Measurements from ENCODE around the gene CYB5D1.
"Not testable (repeated sequence)": the region's sequence is repeated elsewhere in the genome, so short reads cannot be mapped to it uniquely, and the experiment has no call there.

CYB5D1 gene, protein sequence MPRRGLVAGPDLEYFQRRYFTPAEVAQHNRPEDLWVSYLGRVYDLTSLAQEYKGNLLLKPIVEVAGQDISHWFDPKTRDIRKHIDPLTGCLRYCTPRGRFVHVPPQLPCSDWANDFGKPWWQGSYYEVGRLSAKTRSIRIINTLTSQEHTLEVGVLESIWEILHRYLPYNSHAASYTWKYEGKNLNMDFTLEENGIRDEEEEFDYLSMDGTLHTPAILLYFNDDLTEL

DNA sequence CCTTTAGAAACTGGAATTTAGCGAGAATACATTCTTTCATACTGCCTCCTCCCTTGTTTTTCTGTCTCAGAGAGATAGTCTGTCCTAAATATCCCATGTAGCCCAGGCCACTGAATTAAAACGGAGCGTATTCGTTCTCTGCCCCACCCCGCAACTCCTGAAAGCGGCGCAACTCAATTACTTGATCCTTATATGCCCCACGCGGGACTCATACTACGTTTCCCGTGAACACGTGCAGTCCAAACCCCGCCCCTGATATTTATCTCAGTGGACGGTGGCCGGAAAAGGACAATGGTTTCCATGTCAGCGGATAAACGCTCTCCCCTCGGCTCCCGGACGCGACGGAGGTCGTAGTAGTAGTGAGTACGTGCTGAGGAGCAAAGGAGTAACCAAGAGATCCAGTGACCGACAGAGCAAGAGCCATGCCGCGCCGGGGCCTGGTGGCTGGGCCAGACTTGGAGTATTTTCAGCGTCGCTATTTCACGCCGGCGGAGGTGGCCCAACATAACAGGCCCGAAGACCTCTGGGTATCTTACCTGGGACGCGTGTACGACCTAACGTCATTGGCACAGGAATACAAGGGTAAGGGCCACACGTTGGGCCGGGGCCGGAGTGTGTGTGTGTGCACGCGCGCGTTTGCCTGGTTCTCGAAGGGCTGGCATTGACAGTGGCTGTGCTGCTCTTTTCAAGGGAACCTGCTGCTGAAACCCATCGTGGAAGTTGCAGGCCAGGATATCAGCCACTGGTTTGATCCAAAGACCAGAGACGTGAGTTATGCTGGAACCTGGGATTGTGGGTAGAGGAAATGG lies at the start of gene CYB5D1:
TSS of gene CYB5D1 (plus strand) at position 291 of the 809 bp plus-strand sequence. CDS start at position 423, 132 bp downstream.
- DNase-seq, result peak; percentile 94

DNA sequence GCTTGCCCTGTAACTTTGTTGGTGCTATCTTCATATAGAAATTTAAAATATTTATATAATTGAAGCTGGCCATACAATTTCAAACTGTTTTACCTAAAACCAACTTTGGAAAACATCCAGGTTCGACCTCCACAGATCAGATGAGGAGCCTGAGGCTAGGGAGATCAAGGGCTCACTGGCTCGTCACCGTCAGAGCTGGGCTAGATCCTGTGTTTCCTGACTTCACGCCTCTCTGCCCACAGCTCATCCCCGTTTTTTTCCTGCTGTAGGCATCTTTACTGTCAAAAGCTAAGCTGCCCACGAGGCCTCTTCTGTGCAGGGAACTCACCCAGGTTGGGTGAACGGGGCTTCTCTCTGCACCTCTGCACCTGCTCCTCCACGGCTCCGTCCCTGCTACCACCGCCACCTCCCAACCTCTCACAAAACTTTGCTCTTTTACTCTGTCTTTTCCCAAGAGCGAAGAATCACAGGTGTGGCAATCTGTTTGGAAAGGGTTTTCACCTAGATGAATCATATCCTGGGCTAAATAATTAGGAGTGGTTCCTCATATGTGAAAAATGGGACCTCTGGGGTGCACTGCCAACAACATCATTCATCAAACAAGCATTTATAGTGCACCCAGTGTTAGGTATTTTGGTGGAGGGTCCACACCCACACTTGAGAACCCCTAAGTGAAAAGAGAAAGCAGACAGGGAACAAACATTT lies 48.6 kb upstream of the CYB5D1 start:
- no peak for DNase-seq

DNA sequence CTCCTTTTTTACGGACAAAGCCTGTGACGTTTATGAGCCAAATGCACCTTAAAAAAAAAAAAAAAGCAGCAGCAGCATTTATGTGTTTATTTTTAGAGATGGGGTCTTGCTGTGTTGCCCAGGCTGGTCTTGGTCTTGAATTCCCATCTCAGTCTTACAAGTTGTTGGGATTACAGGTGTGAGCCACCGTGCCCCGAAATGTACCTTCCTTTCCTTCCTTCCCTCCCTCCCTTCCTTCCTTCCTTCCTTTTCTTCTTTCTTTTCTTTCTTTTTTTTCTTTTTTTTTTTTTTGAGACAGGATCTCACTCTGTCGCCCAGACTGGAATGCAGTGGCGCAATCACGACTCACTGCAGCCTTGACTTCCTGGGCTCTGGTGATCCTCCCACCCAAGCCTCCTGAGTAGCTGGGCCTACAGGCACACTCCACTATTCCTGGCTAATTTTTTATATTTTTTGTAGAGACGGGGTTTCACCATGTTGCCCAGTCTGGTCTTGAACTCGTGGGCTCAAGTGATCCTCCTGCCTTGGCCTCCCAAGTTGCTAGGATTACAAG lies 47.9 kb upstream of the CYB5D1 start:
- DNase-seq, result not testable (repeated sequence)

DNA sequence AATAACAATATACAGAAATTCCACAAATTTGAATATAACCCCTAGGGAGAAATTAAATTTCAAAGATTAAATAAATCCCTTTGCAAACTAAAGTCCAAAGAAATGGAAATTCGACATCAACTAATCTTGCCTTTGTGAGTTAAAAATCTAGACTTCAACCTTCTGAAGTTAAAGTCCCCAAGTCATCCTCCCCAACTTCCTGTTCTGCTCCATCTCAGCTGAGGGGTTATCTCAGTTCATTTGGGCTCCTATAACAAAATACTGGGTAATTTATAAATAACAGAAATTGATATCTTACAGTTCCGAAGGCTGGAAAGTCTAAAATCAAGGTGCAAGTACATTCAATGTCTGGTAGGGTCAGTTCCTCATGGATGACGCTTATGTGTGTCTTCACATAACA lies 46.6 kb upstream of the CYB5D1 start:
- no peak for DNase-seq

DNA sequence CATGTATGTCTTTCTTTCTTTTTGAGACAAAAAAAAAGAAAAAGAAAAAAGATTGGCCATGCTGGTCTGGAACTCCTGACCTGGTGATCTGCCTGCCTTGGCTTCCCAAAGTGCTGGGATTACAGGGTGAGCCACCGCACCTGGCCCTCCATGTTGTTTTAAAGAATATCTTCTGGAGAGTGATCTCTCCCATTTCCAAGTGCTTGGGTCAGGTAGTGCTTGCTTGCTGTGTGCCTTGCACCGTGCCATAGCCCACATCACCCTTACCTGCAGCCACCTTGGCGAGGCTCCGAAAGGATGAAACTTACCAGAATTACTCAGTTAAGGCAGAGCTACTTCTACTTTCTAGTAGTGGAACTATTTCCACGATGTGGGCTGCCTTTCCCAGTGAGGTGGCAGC lies 42.8 kb upstream of the CYB5D1 start:
- DNase-seq, result no peak

DNA sequence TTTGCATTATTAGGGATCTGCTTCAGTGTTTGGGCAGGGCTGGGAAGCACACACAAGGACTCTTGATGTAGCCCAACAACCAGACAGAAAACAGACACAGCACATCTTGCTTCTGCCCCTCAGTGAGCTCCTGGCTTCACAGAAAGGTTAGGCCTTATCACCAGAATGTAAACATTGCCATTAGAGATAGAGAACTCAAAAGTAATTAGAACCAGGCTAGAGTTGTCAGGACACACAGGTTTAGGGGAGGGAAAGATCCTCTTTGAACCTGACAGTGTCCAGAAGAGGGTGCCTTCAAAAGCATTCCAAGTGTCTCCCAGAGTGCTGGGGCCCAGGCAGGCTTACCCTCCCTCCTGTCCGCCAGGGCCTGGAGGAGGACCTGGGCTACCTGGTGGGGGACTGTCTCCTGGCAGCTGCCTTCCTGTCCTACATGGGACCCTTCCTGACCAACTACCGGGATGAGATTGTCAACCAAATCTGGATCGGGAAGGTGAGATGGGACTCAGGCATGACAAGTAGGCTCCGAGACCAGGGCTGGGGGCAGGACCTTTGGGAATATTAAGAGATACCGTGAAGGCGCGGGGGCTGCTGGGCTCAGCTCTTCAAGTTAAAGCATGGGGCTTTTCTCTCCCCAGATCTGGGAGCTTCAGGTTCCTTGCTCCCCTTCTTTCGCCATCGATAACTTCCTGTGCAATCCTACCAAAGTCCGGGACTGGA lies 40.7 kb upstream of the CYB5D1 start:
- DNase-seq, result no peak

DNA sequence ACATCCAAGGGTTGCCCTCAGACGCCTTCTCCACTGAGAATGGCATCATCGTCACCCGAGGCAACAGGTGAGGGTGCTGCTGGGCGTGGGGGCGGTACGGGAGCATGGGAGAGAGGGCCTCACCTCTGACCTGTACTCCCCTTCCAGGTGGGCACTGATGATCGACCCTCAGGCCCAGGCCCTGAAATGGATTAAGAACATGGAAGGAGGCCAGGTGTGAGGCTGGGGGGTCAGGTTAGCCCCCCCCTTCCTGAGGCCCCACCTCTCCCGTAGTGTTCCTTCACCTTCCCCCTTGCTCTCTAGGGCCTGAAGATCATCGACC lies 40.2 kb upstream of the CYB5D1 start:
- DNase-seq, result no peak

DNA sequence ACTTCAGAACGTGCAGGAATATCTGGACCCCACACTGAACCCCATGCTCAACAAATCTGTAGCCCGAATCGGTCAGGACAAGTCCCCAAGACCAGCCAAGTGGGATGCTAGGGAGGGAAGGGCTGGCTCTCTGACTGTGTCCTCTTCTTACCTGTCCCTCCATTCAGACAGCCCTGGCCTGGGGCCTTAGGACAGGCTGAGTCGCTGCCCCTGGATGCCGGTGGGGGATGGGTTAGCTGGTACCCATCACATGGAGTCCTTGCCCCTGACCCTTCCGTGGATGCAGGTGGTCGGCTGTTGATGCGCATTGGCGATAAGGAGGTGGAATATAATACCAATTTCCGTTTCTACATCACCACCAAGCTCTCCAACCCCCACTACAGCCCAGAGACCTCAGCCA lies 39.8 kb upstream of the CYB5D1 start:
- no peak for DNase-seq

DNA sequence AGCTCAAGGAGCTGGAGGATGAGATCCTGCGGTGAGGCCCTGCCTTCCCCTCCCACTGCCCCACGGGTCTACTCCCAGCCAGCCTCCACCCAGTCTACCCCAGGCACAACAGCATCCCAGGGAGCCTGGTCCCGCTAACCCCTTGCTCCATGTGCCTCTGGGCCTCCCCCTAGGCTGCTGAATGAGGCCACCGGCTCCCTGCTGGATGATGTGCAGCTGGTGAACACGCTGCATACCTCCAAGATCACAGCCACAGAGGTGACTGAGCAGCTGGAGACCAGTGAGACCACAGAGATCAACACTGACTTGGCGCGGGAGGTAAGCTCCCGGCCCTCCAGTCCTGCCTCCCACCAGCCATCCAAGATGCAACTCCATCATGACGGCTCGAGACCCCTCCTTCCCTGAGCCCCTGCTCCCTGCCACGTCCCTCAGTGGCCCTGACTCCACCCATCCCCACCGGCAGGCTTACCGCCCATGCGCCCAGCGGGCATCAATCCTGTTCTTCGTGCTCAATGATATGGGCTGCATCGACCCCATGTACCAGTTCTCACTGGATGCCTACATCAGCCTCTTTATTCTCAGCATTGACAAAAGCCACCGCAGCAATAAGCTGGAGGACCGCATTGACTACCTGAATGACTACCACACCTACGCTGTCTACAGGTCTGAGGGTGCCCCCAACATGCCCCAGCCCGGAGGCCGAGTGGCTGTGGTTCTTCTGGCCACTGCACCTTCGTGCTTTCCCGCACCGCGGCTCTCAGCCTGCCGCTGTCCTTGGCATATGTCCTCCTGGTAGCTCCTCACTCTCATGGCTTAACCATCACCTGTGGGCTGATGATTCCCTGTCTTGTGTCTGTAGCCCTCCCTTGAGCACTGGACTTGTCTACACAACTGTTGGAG lies 38.8 kb upstream of the CYB5D1 start:
- no peak for DNase-seq

DNA sequence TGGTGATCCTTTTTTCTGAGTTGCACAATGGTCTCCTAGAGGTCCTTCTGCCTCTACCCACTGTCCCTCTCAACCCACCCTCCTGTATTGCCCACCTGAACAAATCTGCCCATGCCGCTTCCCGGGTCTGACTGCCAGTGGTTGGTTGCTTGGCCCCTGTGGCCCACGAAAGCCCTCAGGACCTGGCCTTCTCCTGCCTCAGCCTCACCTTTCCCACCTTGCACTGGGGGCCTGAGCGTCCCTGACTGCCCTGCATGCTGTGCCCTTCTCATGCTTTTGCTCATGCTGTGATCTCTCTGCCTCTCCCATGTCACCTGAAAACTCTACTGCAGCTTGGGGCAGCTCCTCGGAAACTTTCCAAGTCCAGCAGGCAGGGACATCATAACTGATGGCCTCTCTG lies 37.6 kb upstream of the CYB5D1 start:
- DNase-seq, result no peak

DNA sequence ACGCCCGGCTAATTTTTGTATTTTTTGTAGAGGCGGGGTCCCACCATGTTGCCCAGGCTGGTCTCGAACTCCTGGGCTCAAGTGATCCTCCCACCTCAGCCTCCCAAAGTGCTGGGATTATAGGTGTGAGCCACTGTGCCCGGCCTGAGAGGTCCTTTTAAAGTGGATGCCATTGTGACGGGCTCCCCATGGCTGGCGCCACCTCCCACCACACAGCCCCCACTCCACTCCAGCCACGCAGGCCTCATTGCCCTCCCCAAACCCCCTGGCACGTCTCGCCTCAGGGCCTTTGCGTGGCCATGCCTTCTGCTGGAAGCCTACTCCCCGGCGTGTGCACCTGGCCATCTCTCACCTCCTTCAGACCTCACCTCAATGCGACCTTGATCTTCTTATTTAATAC lies 35.7 kb upstream of the CYB5D1 start:
- DNase-seq, result no peak

DNA sequence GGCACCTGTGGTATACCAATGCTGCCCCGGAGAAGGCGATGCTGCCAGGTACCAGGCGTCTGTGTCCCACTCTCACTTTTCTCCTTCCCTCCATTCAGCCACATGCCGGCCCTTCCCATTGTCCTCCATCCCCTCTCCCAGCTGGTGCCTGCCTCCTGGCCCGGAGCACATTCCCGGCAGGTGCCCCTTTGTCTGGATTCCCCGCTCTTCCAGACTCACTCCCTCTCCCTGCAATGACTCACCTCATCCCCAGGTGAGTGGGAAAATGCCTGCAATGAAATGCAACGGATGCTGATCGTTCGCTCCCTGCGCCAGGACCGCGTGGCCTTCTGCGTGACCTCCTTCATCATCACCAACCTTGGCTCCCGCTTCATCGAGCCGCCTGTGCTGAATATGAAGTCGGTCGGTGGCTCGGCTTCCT lies 34.2 kb upstream of the CYB5D1 start:
- DNase-seq, result no peak

DNA sequence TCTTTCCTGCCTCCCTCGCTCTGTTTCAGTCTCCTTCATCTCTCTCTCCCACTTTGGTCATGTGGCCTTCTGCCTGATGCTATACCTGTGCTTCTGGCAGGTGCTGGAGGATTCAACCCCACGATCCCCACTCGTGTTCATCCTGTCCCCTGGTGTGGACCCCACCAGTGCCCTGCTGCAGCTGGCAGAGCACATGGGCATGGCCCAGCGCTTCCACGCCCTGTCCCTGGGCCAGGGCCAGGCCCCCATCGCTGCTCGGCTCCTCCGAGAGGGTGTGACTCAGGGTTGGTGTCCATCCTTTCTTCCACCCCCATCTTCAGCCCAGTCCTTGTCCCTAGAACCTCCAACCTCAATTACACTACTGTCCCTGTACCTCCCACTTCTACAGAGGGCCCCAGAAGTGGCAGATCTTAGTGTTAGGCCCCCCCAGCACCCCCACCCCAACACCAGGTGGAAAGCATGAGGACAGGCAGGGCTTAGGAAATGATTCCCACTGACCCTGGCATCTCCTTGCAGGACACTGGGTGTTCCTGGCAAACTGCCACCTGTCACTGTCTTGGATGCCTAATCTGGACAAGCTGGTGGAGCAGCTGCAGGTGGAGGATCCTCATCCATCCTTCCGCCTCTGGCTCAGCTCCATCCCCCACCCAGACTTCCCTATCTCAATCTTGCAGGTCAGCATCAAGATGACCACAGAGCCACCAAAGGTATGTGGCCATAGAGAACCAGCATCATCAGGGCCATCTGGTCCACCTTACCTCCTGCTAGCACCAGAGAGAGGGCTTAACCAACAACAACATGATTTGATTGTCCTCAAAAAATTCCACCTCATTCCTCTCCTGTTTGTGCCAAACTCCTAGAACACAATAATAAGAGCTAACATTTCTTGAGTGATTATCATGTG lies 33.5 kb upstream of the CYB5D1 start:
- DNase-seq, result no peak

DNA sequence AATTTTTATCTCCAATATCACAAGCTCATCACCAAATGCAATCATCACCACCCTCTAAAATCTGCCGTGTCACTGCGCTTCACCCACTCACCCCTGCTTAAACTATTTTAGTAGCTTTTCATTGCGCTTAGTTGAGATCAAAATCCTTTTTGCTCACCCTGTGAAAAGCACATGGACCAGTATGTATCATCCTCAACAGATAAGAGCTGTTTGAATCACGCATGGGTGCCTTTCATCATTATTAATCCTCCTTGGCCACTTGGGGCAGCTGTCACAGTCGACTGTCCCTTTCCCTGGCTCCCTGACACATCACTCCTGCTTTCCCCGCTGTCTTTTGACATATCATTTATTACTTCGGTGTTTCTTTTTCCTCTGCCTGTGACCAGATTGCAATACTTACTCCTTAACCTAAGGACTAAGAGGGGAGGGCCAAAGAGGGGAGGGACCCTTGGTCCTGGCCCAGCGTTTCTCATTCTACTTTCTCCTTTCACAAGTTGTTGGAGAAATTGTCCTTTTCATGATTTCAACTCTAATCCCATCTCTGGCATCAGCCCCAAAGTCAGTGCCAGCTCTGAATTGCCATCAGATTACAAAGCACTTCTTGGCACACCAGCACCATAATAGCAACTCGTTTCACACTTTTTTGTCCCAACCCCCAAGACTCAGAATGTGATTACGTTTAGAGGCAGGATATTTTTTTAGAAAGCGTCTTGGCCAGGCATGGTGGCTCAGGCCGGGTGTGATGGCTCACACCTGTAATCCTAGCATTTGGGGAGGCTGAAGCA lies 32.4 kb upstream of the CYB5D1 start:
- DNase-seq, result no peak

DNA sequence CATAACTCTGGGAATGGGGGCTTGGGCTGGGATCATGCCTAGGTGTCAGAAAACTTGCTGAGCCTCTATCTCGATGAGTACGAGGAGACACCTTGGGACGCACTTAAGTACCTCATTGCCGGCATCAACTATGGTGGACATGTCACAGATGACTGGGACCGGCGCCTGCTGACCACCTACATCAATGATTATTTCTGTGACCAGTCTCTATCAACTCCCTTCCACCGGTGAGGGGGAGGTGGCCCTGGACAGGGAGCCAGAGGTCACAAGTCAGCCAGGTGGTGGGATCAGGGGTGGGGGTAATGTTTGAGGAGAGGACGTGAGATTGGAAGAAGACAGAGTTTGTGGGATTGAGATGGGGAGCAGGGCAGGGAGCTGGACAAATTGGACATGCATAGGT lies 27.2 kb upstream of the CYB5D1 start:
- no peak for DNase-seq

DNA sequence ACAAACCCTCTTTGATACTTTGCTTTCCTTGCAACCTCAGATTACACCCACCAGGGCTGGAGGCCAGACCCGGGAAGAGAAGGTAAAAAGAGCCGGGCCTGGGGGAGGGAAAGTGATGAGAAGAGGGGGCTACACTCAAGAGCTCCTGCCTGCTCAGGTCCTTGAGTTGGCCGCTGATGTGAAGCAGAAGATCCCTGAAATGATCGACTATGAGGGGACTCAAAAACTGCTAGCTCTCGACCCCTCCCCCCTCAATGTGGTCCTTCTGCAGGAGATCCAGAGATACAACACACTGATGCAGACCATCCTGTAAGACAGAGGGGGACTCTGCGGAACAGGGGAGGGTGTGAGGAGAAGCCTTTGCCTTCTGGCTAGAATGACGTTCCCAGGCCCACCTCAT lies 26.6 kb upstream of the CYB5D1 start:
- no peak for DNase-seq

DNA sequence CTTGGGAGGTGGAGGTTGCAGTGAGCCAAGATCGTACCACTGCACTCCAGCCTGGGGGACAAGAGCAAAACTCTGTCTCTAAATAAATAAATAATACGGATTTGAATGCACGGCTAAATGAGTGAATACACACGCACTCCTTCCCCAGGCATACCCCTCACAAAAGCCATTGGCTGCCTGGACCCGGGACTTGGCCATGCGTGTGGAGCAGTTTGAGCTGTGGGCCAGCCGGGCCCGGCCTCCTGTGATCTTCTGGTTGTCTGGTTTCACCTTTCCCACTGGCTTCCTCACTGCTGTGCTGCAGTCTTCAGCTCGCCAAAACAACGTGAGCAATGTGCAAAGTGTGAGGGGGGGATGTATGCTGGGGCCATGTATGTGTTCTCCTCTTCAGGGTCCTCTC lies 25.4 kb upstream of the CYB5D1 start:
- no peak for DNase-seq

DNA sequence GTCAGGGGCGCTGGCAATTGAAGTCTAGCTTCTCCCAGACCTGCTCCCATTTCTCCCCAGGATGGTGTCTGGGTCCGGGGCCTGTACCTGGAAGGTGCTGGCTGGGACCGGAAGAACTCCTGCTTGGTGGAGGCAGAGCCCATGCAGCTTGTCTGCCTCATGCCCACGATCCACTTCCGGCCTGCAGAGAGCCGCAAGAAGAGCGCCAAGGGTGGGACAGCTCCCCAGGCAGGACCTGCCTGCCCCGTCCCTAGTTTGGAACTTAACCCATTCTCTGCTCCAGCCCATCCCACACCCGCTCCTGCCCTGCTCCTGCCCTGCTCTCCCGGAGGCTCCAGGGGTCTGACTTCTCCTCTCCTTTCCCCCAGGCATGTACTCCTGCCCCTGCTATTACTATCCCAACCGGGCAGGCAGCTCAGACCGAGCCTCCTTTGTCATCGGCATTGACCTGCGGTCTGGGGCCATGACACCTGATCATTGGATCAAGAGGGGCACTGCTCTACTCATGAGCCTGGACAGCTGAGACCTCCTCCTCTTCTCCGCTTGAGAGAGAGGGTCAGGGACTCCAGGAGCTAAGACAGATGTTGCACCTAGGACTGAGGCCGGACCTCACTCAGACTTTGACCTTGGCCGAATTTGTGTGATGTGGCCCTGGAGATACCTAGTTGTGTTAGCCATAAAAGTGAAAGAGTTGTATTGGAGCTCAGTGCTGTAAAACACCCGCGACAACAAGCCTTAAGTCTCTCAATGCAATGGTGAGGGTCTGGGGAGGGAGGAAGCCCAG lies 24.6 kb upstream of the CYB5D1 start:
- no peak for DNase-seq

Measured in NCI-H1436 treated with DMSO at 0.1 percent for 48 hours (cell line).